ENCODE results near the gene RBFA. TPM values are rescaled to one million over a fixed set of nuclear protein-coding genes. Genes with fewer than 3 reads are reported as not detected.

Gene RBFA
- total and polyA plus RNA-seq, 2 donors (not counting 3 experiments of a cell fraction or from before 2014, with no cell fraction given), result 27.4 to 34.8 TPM

DNA sequence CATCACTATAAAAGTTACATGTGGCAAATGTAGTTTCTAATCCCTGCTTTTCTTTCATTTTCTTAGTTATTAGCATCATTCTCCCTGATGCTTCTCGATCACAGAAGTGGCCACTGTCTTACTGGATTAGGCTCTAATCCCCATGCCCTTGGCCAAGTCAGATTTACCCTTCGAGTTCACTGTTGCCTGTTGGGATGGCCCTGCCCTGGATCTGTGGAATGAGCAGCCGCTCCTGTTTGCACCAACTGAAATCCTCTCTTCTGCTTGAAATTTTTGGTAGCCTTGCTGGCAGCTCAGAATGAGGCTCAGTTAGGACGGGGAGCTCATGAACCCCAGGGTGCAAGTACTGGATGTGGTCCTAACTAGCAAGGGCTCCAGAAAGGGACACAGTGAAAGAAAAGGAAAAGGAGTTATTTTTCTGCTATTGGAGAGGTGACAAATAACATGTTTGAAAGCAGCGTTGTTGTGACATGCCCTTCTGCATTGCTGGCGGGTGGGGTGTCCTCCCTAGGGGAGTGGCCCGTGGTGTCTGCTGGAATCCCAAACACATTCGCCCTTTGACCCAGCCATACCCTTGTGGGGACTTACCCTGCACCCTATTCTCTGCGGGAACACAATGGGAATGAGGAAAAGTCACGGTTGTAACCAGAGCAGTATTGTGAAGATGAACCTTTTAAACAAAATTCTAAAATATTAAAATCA is 34.5 kb downstream of the RBFA start:
- no peak overlapping the region for H3K9ac ChIP-seq (replicated peaks; ENCODE audit: extremely low read depth, insufficient read depth, low read length)
- TF ChIP-seq GATA2 (IDR thresholded peaks at IDR 0.05; ENCODE audit: insufficient read depth, insufficient read length, low read depth, low read length) (no peak), POLR2A (IDR thresholded peaks at IDR 0.05; ENCODE audit: low read depth, low read length) (no peak), FOS (IDR thresholded peaks at IDR 0.05; ENCODE audit: borderline replicate concordance, insufficient read depth, low read length) (no peak), EZH2 (IDR thresholded peaks at IDR 0.05; ENCODE audit: borderline replicate concordance, low read depth, low read length, severe bottlenecking) (no peak), JUN (IDR thresholded peaks at IDR 0.05; ENCODE audit: borderline replicate concordance, insufficient read depth, insufficient read length, low read depth) (no peak), CTCF (IDR thresholded peaks at IDR 0.05; ENCODE audit: extremely low read depth in 1 of 2, insufficient read depth in 1 of 2, low read depth in 1 of 2, low read length in 2 of 2) (no peak), MYC (IDR thresholded peaks at IDR 0.05; ENCODE audit: low read depth, low read length) (no peak), POLR2AphosphoS5 (IDR thresholded peaks at IDR 0.05; ENCODE audit: insufficient read depth, low read depth, low read length) (no peak)
- TF ChIP-seq, protein P1, sequence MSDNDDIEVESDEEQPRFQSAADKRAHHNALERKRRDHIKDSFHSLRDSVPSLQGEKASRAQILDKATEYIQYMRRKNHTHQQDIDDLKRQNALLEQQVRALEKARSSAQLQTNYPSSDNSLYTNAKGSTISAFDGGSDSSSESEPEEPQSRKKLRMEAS (IDR thresholded peaks at IDR 0.05; ENCODE audit: insufficient read depth, insufficient read length), result no peak
- ChIA-PET CTCF (no interaction called here), POLR2A (no interaction called here)
- H3K79me2 ChIP-seq (ENCODE audit: control insufficient read depth, insufficient read depth, low read length), result no peaks in the 10 kb centered on the region
- H3K27ac ChIP-seq (ENCODE audit: insufficient read depth, low read depth, low read length), result no peak overlapping the region
- H3K27me3 ChIP-seq (ENCODE audit: control insufficient read depth in 2 of 2, insufficient read depth in 2 of 2, low read length in 2 of 2), result no peaks in the 10 kb centered on the region
- H3K9me1 ChIP-seq (replicated peaks; ENCODE audit: control insufficient read depth, extremely low read depth, insufficient read depth, low read length), result no peaks in the 10 kb centered on the region
- no peak overlapping the region for H3K4me2 ChIP-seq (ENCODE audit: insufficient read depth, low read length)
- H4K20me1 ChIP-seq (replicated peaks; ENCODE audit: control insufficient read depth, extremely low read depth, insufficient read depth, low read length), result no peaks in the 10 kb centered on the region
- no peak overlapping the region for H2AFZ ChIP-seq (ENCODE audit: low read depth, low read length)
- no peak overlapping the region for H3K4me3 ChIP-seq (replicated peaks in 1 of 3; ENCODE audit: insufficient read depth in 1 of 3, low read depth in 1 of 3, low read length in 3 of 3)
- H3K9me3 ChIP-seq (replicated peaks; ENCODE audit: control insufficient read depth, insufficient read depth, low read length), result no peaks in the 10 kb centered on the region
- BruUV-seq (replicated peaks), result no TSS peak
- intact Hi-C loops (cut with micrococcal nuclease), result no loop called here
- dilution Hi-C loops (cut with MboI; ENCODE audit: extremely low pct_ligation_motif_present, low sequenced_read_pairs), result no loop called here
- FAIRE-seq (no peak), DNase-seq (ENCODE audit: low read depth, low spot score) (no peak)
- no peaks in the 10 kb centered on the region for H3K4me1 ChIP-seq (ENCODE audit: control insufficient read depth, extremely low read depth, insufficient read depth, low read length)
- no peaks in the 10 kb centered on the region for H3K36me3 ChIP-seq (ENCODE audit: control insufficient read depth in 2 of 2, extremely low read depth in 1 of 2, insufficient read depth in 2 of 2, low read length in 2 of 2)
